Ishikawa (cell line): ENCODE data around the gene PSMF1.

Experiments used
- CEBPB ChIP-seq: IDR thresholded peaks from 2 replicates; pipeline ENCODE4 v1.6.1; 2012
- CREB1 ChIP-seq: IDR thresholded peaks from 2 replicates; pipeline ENCODE4 v1.6.1; 2012; ENCODE audit warnings: low read depth
- EGR1 ChIP-seq: IDR thresholded peaks from 2 replicates; pipeline ENCODE4 v1.6.1; 2012
- EP300 ChIP-seq: IDR thresholded peaks from 2 replicates; pipeline ENCODE4 v1.6.1; 2012; ENCODE audit warnings: borderline replicate concordance
- FOXM1 ChIP-seq: IDR thresholded peaks from 2 replicates; pipeline ENCODE4 v1.6.1; 2012; ENCODE audit warnings: low read depth, borderline replicate concordance
- NFIC ChIP-seq: IDR thresholded peaks from 2 replicates; pipeline ENCODE4 v1.6.1; 2012
- RAD21 ChIP-seq: IDR thresholded peaks from 2 replicates; pipeline ENCODE4 v1.6.1; 2012; ENCODE audit warnings: low read depth
- REST ChIP-seq: IDR thresholded peaks from 2 replicates; pipeline ENCODE4 v1.6.1; 2012; ENCODE audit warnings: low read depth, mild to moderate bottlenecking
- TAF1 ChIP-seq: IDR thresholded peaks from 2 replicates; pipeline ENCODE4 v1.6.1; 2012; ENCODE audit warnings: low read depth, mild to moderate bottlenecking
- TCF12 ChIP-seq: IDR thresholded peaks from 2 replicates; pipeline ENCODE4 v1.6.1; 2012; ENCODE audit warnings: low read depth
- TEAD4 ChIP-seq: IDR thresholded peaks from 2 replicates; pipeline ENCODE4 v1.6.1; 2012
- YY1 ChIP-seq: IDR thresholded peaks from 2 replicates; pipeline ENCODE4 v1.6.1; 2012; ENCODE audit warnings: low read depth
- ZBTB7A ChIP-seq: IDR thresholded peaks from 2 replicates; pipeline ENCODE4 v1.6.1; 2012; ENCODE audit warnings: low read depth
- TF ChIP-seq, protein P1 (sequence below): IDR thresholded peaks from 2 replicates; pipeline ENCODE4 v1.6.1; 2012
- TF ChIP-seq, protein P2 (sequence below): IDR thresholded peaks from 2 replicates; pipeline ENCODE4 v1.6.1; 2012

The PSMF1 gene

DNA sequence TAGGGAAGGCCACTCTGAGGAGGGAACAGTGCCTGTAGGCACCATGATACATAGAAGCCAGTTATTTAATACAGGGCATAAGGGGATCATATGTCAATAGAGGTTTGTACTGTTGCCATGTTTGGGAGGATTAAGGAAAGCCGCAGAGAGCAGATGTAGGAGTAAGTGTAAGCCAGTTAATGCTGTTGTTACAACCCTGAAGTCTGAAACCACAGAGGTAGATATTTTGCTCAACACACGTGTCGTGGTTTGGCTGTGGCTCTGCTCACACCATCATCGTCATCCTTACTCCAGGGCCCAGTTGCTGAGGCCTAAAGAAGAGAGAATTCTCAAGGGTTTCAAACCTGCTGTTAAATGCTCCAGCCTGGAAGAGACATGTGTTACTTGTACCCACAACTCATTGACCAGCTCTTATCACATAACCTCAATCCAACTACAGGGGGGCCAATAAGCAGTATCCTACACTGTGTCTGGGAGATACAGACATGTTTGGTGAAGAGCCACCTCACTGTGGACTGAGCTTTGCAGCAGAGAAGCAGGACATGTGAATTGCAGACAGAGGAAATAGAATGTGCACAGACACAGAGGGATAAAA, 31.0 kb upstream of the PSMF1 start:
- TF ChIP-seq TEAD4 (no peak), CEBPB (no peak), TCF12 (no peak), ZBTB7A (no peak), CREB1 (no peak), YY1 (no peak), EGR1 (no peak), RAD21 (no peak), TAF1 (no peak), REST (no peak), EP300 (no peak), FOXM1 (no peak)
- TF ChIP-seq, protein P1, sequence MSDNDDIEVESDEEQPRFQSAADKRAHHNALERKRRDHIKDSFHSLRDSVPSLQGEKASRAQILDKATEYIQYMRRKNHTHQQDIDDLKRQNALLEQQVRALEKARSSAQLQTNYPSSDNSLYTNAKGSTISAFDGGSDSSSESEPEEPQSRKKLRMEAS: no peak
- TF ChIP-seq, protein P2, sequence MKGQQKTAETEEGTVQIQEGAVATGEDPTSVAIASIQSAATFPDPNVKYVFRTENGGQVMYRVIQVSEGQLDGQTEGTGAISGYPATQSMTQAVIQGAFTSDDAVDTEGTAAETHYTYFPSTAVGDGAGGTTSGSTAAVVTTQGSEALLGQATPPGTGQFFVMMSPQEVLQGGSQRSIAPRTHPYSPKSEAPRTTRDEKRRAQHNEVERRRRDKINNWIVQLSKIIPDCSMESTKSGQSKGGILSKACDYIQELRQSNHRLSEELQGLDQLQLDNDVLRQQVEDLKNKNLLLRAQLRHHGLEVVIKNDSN: no peak

DNA sequence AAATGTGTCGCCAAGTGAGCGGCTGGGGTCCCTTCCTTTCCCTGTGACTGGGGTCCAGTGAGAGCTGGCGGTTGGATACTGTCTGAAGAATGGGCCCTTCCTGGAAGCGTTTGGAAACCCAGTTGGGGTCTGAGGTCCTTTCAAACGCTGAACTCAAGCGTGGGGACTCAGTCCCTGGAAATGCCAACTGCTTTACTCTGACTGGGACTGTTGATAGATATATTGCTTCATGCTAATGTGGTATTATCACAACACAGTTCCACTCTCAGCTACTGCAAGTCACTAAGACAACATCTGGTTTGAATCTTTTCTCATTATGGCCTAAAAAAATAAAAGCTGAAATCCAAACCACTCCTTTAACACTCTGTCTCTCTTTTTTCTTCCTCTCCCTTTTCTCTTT, 23.7 kb upstream of the PSMF1 start:
- TF ChIP-seq REST (no peak), EP300 (no peak), EGR1 (no peak)

DNA sequence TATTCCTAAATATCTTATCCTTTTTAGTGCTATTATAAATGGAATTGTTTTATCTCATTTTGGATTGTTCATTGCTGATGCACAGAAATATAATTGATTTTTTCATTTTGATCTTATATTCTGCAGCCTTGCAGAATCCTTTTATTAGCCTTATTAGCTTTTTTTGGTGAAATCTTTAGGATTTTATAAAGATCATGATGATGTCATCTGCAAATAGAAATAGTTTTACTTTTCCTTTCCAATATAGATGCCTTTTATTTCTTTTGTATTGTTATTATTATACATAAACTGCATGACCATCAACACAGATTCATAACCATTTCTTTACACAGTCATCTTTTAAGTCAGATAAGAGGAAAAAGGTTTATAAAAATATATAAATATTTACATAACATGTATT, 16.9 kb upstream of the PSMF1 start:
- TF ChIP-seq TAF1 (no peak), EGR1 (no peak), FOXM1 (no peak), RAD21 (no peak), CREB1 (no peak)
- TF ChIP-seq, protein P2: no peak

- TF ChIP-seq NFIC (no peak), FOXM1 (no peak), YY1 (no peak), CREB1 (no peak), CEBPB (no peak), TAF1 (no peak), TEAD4 (no peak), ZBTB7A (no peak), REST (no peak), EGR1 (no peak), TCF12 (no peak), EP300 (no peak), RAD21 (no peak)
- TF ChIP-seq, protein P2: no peak
- TF ChIP-seq, protein P1: no peak
Observed at GRCh38 chr20:1102016-1102415, 16.4 kb upstream of the PSMF1 start.
